Panc1 (cell line): ENCODE data around the gene COA7. TPM values are rescaled to one million over a fixed set of nuclear protein-coding genes. Genes with fewer than 3 reads are reported as not detected.

Source experiments
- ATAC-seq: fragments of 200-7000 bp; cut with Tn5 transposase; 2 replicates; pipeline ENCODE4 v1.9.1; 2020; ENCODE audit warnings: mild to moderate bottlenecking, moderate library complexity
- BruUV-seq: library from RNA; stranded (reverse); fragments of 400-500 nt; replicated peaks from 2 replicates; lab custom pipeline; 2021; lab: Mats Ljungman, UMichigan
- CTCF ChIA-PET: fragments of 300-600 bp; sonication (Branson Sonifier 250); formaldehyde crosslinking; loops from one replicate; lab custom pipeline; 2022; ENCODE audit warnings: antibody characterized with exemption; lab: Charles Lee
- POLR2A ChIA-PET: fragments of 300-600 bp; sonication (Branson Sonifier 250); formaldehyde crosslinking; loops from one replicate; lab custom pipeline; 2022; ENCODE audit warnings: antibody characterized with exemption; lab: Charles Lee
- DNase-seq: peaks from one replicate; pipeline ENCODE4 v3.0.0-alpha.2; 2010; ENCODE audit warnings: low read depth, low spot score
- H3K27ac ChIP-seq: 2 replicates; pipeline ENCODE4 v1.5.1; 2011; ENCODE audit warnings: mild to moderate bottlenecking, low read length, inconsistent platforms
- H3K27me3 ChIP-seq: fragments of 200-500 bp; sonication (Bioruptor generic); 2 replicates; pipeline ENCODE4 v1.6.0; 2014; ENCODE audit warnings: low read length, inconsistent platforms; ENCODE audit not compliant: control insufficient read depth, insufficient read depth
- H3K36me3 ChIP-seq: fragments of 200-500 bp; sonication (Bioruptor generic); 2 replicates; pipeline ENCODE4 v1.5.1; 2014; ENCODE audit warnings: inconsistent platforms, mild to moderate bottlenecking, low read length, moderate library complexity; ENCODE audit not compliant: control insufficient read depth, insufficient read depth
- H3K4me1 ChIP-seq: 2 replicates; pipeline ENCODE4 v1.5.1; 2011; ENCODE audit warnings: inconsistent platforms, mild to moderate bottlenecking, low read length, moderate library complexity; ENCODE audit not compliant: control insufficient read depth, insufficient read depth
- H3K4me3 ChIP-seq, 2 experiments: 2 replicates each; pipeline ENCODE4 v1.5.1; 2011 to 2012; ENCODE audit warnings: low read depth in 2 of 2, low read length in 2 of 2, mild to moderate bottlenecking in 2 of 2, inconsistent platforms in 1 of 2, moderate library complexity in 1 of 2
- H3K9me3 ChIP-seq: fragments of 200-500 bp; sonication (Bioruptor generic); 2 replicates; pipeline ENCODE4 v1.5.1; 2014; ENCODE audit warnings: low read depth, mild to moderate bottlenecking, inconsistent platforms, low read length, moderate library complexity; ENCODE audit not compliant: control insufficient read depth, insufficient read depth
- POLR2AphosphoS5 ChIP-seq: IDR thresholded peaks from 2 replicates; pipeline ENCODE4 v1.6.1; 2012; ENCODE audit warnings: mild to moderate bottlenecking, low read depth, low read length, moderate library complexity
- REST ChIP-seq, 2 experiments: IDR thresholded peaks; 2 replicates each; pipeline ENCODE4 v1.6.1; 2011 to 2012; ENCODE audit warnings: low read depth in 2 of 2, control low read depth in 1 of 2, low read length in 1 of 2, mild to moderate bottlenecking in 1 of 2, moderate library complexity in 1 of 2; ENCODE audit not compliant: insufficient read depth in 1 of 2
- SIN3A ChIP-seq: IDR thresholded peaks from 2 replicates; pipeline ENCODE4 v1.6.1; 2012; ENCODE audit warnings: low read depth, mild to moderate bottlenecking, low read length, moderate library complexity, borderline replicate concordance; ENCODE audit not compliant: insufficient read depth
- TCF7L2 ChIP-seq: IDR thresholded peaks from 2 replicates; pipeline ENCODE4 v1.6.1; 2011; ENCODE audit warnings: mild to moderate bottlenecking, low read depth, low read length, inconsistent platforms
- in situ Hi-C: cut with HindIII; loops from 2 replicates; pipeline ENCODE4 v1.10.0; 2016; ENCODE audit warnings: low sequenced_read_pairs, low pct_unique_long_range_greater_than_20kb
- intact Hi-C: fragments of 100-400 bp; cut with micrococcal nuclease; formaldehyde crosslinking; loops from one replicate; pipeline ENCODE4 v1.10.0; 2022; ENCODE audit not compliant: unreplicated experiment
- total RNA-seq: library from RNA; stranded (reverse); gene quantifications from one replicate; pipeline ENCODE4 v1.2.1, GENCODE V29; 2021; ENCODE audit not compliant: unreplicated experiment
- TF ChIP-seq, protein P1 (sequence below): fragments of 450-650 bp; IDR thresholded peaks from 2 replicates; pipeline ENCODE4 v1.5.1; 2017; ENCODE audit warnings: mild to moderate bottlenecking

COA7 gene
- total RNA-seq, 1 experiment from 2014 or later = 44.9 TPM

GRCh38 chr1:52681136-52681535 is 17.0 kb downstream of the COA7 start:
- ChIA-PET CTCF (no interaction called here), POLR2A (no interaction called here)
- ATAC-seq (no peak), DNase-seq (no peak)
- Histone ChIP-seq H3K4me3 (no peak overlapping the region), H3K27ac (no peak overlapping the region), H3K36me3 (no peaks in the 10 kb centered on the region), H3K27me3 (no peaks in the 10 kb centered on the region), H3K9me3 (no peaks in the 10 kb centered on the region), H3K4me1 (no peaks in the 10 kb centered on the region)
- intact Hi-C loops (no loop called here), in situ Hi-C loops (no loop called here)
- TF ChIP-seq, protein P1, sequence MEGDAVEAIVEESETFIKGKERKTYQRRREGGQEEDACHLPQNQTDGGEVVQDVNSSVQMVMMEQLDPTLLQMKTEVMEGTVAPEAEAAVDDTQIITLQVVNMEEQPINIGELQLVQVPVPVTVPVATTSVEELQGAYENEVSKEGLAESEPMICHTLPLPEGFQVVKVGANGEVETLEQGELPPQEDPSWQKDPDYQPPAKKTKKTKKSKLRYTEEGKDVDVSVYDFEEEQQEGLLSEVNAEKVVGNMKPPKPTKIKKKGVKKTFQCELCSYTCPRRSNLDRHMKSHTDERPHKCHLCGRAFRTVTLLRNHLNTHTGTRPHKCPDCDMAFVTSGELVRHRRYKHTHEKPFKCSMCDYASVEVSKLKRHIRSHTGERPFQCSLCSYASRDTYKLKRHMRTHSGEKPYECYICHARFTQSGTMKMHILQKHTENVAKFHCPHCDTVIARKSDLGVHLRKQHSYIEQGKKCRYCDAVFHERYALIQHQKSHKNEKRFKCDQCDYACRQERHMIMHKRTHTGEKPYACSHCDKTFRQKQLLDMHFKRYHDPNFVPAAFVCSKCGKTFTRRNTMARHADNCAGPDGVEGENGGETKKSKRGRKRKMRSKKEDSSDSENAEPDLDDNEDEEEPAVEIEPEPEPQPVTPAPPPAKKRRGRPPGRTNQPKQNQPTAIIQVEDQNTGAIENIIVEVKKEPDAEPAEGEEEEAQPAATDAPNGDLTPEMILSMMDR = no peak
- TF ChIP-seq TCF7L2 (no peak), POLR2AphosphoS5 (no peak), REST (IDR thresholded peaks at IDR 0.05; ENCODE audit: insufficient read depth in 1 of 2, low read depth in 2 of 2, low read length in 1 of 2) (no peak), SIN3A (no peak)
- no TSS peak for BruUV-seq

DNA sequence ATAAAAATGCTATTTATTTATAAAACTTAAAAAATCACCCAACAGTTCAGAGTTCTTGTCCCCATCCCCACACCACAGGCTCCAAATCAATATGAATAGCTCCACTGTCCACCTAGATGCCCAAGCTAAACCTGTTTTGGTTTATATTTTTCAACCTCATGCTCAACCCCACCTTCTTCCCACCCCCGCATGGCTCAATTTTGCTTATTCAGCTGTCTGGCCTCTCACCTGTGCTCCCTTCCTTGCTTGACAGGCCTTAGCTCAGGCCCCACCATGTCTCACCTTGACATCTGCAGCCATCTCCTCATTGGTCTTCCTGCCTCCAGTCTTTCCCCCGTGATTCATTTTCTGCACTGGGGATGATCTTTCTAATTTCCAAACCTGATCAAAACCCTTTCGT is 17.8 kb downstream of the COA7 start:
- Histone ChIP-seq H3K4me3 (no peak overlapping the region), H3K4me1 (no peaks in the 10 kb centered on the region), H3K27ac (no peak overlapping the region), H3K36me3 (no peaks in the 10 kb centered on the region), H3K27me3 (no peaks in the 10 kb centered on the region), H3K9me3 (no peaks in the 10 kb centered on the region)
- POLR2A ChIA-PET = no interaction called here
- in situ Hi-C loops = no loop called here
- no peak for DNase-seq
- TF ChIP-seq POLR2AphosphoS5 (no peak), REST (IDR thresholded peaks at IDR 0.05; ENCODE audit: insufficient read depth in 1 of 2, low read depth in 2 of 2, low read length in 1 of 2) (no peak), SIN3A (no peak), TCF7L2 (no peak)
- TF ChIP-seq, protein P1 = no peak
- BruUV-seq = no TSS peak
- no peak for ATAC-seq
- CTCF ChIA-PET = no interaction called here
- intact Hi-C loops = no loop called here
